Ishikawa (cell line): ENCODE data around the gene TSPAN18.

Experiments used
- CEBPB ChIP-seq: IDR thresholded peaks from 2 replicates; pipeline ENCODE4 v1.6.1; 2012
- CREB1 ChIP-seq: IDR thresholded peaks from 2 replicates; pipeline ENCODE4 v1.6.1; 2012; ENCODE audit warnings: low read depth
- EGR1 ChIP-seq: IDR thresholded peaks from 2 replicates; pipeline ENCODE4 v1.6.1; 2012
- EP300 ChIP-seq: IDR thresholded peaks from 2 replicates; pipeline ENCODE4 v1.6.1; 2012; ENCODE audit warnings: borderline replicate concordance
- FOXM1 ChIP-seq: IDR thresholded peaks from 2 replicates; pipeline ENCODE4 v1.6.1; 2012; ENCODE audit warnings: low read depth, borderline replicate concordance
- MAX ChIP-seq: IDR thresholded peaks from 2 replicates; pipeline ENCODE4 v1.6.1; 2012
- NFIC ChIP-seq: IDR thresholded peaks from 2 replicates; pipeline ENCODE4 v1.6.1; 2012
- RAD21 ChIP-seq: IDR thresholded peaks from 2 replicates; pipeline ENCODE4 v1.6.1; 2012; ENCODE audit warnings: low read depth
- REST ChIP-seq: IDR thresholded peaks from 2 replicates; pipeline ENCODE4 v1.6.1; 2012; ENCODE audit warnings: low read depth, mild to moderate bottlenecking
- TAF1 ChIP-seq: IDR thresholded peaks from 2 replicates; pipeline ENCODE4 v1.6.1; 2012; ENCODE audit warnings: low read depth, mild to moderate bottlenecking
- TCF12 ChIP-seq: IDR thresholded peaks from 2 replicates; pipeline ENCODE4 v1.6.1; 2012; ENCODE audit warnings: low read depth
- TEAD4 ChIP-seq: IDR thresholded peaks from 2 replicates; pipeline ENCODE4 v1.6.1; 2012
- YY1 ChIP-seq: IDR thresholded peaks from 2 replicates; pipeline ENCODE4 v1.6.1; 2012; ENCODE audit warnings: low read depth
- ZBTB7A ChIP-seq: IDR thresholded peaks from 2 replicates; pipeline ENCODE4 v1.6.1; 2012; ENCODE audit warnings: low read depth
- TF ChIP-seq, protein P1 (sequence below): IDR thresholded peaks from 2 replicates; pipeline ENCODE4 v1.6.1; 2012

TSPAN18 gene

GRCh38 chr11:44784851-44785250 lies 58.1 kb downstream of the TSPAN18 start:
- TF ChIP-seq EP300 (no peak), TAF1 (no peak), REST (no peak), NFIC (no peak), MAX (no peak), RAD21 (no peak), YY1 (no peak)
- TF ChIP-seq, protein P1, sequence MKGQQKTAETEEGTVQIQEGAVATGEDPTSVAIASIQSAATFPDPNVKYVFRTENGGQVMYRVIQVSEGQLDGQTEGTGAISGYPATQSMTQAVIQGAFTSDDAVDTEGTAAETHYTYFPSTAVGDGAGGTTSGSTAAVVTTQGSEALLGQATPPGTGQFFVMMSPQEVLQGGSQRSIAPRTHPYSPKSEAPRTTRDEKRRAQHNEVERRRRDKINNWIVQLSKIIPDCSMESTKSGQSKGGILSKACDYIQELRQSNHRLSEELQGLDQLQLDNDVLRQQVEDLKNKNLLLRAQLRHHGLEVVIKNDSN, result no peak

- TF ChIP-seq NFIC, result no peak
- TF ChIP-seq RAD21, result peak; percentile 9; the same call in 1 of the 2 replicates
- TF ChIP-seq YY1, result no peak
- no peak for TF ChIP-seq REST
These were observed 59.3 kb downstream of the TSPAN18 start for GRCh38 chr11:44785856-44786607.

GRCh38 chr11:44787070-44787469 lies 60.3 kb downstream of the TSPAN18 start:
- TF ChIP-seq RAD21 (no peak), YY1 (no peak), TCF12 (no peak), TEAD4 (no peak), REST (no peak), NFIC (no peak), EP300 (no peak)
- TF ChIP-seq, protein P1, result no peak

GRCh38 chr11:44787981-44788380 lies 61.2 kb downstream of the TSPAN18 start:
- no peak for TF ChIP-seq TAF1
- TF ChIP-seq, protein P1, result no peak

DNA sequence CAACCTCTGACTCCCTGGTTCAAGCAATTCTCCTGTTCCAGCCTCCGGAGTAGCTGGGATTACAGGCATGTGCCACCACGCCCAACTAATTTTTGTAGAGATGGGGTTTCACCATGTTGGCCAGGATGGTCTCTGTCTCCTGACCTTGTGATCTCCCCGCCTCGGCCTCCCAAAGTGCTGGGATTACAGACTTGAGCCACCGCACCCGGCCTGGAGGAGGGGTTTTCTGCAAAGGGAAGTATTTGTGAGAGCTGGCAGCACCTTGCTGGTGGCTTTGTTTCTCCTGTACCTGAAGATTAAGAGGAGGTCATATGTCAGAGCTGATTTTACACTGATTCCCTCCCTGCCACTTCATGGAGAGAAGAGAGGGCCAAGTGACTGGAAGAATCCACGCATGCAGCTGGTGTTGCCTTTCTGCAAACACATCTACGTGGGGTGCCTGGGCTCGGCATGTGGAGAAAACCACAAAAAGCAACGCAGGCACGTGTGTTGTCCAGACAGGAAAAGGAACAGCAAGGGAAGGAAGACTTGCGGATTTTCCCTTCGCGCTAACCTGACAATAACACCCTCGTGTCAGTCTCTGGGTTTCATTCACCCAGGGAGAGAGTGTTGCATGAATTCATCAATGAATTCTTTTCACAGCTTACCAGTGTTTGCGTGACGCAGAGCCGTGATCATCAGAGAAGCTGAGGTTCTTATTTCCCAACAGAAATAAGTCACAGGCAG lies 61.9 kb downstream of the TSPAN18 start:
- TF ChIP-seq ZBTB7A (no peak), NFIC (no peak), YY1 (no peak), EP300 (no peak), CEBPB (no peak), FOXM1 (no peak), CREB1 (no peak), EGR1 (no peak), TCF12 (no peak), TEAD4 (no peak)
- TF ChIP-seq, protein P1, result no peak
